Aorta (tissue), 5 donors: ENCODE data around the gene MRFAP1. TPM values are rescaled to one million over a fixed set of nuclear protein-coding genes. Genes with fewer than 3 reads are reported as not detected.

Source experiments
- ATAC-seq: fragments of 200-7000 bp; cut with Tn5 transposase; one replicate; pipeline ENCODE4 v1.9.1; 2022; ENCODE audit warnings: moderate library complexity; ENCODE audit not compliant: low FRiP score
- DNase-seq, 2 donors: peaks; one replicate each; pipeline ENCODE4 v3.0.0-alpha.2; 2020
- H3K27ac ChIP-seq, 2 donors: one replicate each; pipeline ENCODE4 v1.5.1; 2013; ENCODE audit warnings: low read length in 2 of 2, mild to moderate bottlenecking in 2 of 2, moderate library complexity in 2 of 2, control low read depth in 1 of 2, inconsistent platforms in 1 of 2, low read depth in 1 of 2
- H3K27me3 ChIP-seq, 2 donors: one replicate each; pipeline ENCODE4 v1.6.1; 2013; ENCODE audit warnings: control low read depth in 1 of 2, low read length in 1 of 2, mild to moderate bottlenecking in 1 of 2, moderate library complexity in 1 of 2; ENCODE audit not compliant: insufficient read depth in 2 of 2, control insufficient read depth in 1 of 2
- H3K36me3 ChIP-seq, 2 donors: one replicate each; pipeline ENCODE4 v1.6.1; 2013; ENCODE audit warnings: control low read depth in 1 of 2, low read length in 1 of 2, mild to moderate bottlenecking in 1 of 2; ENCODE audit not compliant: insufficient read depth in 2 of 2, control insufficient read depth in 1 of 2
- H3K4me1 ChIP-seq, 2 donors: one replicate each; pipeline ENCODE4 v1.6.1; 2013; ENCODE audit warnings: low read length in 2 of 2, control low read depth in 1 of 2, mild to moderate bottlenecking in 1 of 2, moderate library complexity in 1 of 2; ENCODE audit not compliant: insufficient read depth in 2 of 2, control insufficient read depth in 1 of 2
- H3K4me3 ChIP-seq, 2 donors: one replicate each; pipeline ENCODE4 v1.5.1; 2013; ENCODE audit warnings: low read length in 2 of 2, control low read depth in 1 of 2, mild to moderate bottlenecking in 1 of 2
- H3K9me3 ChIP-seq: one replicate; pipeline ENCODE4 v1.6.1; 2013; ENCODE audit warnings: mild to moderate bottlenecking, low read length; ENCODE audit not compliant: control insufficient read depth
- WGBS, 2 donors: extraction: QIAGEN DNeasy Blood & Tissue Kit; methylation state at CpG; one replicate each; pipeline ENCODE4 v1.1.7; 2013; 5-methylcytosine and 5-hydroxymethylcytosine counted together
- intact Hi-C, 2 donors: fragments of 100-400 bp; cut with DNase I; formaldehyde crosslinking; loops; one replicate each; pipeline versions ENCODE4 v1.14.2 to v1.15.0; 2022
- polyA plus RNA-seq, 2 donors: library from polyadenylated mRNA; stranded (reverse); fragments of 200-250 nt; gene quantifications; one replicate each; pipeline ENCODE4 v1.2.3, GENCODE V29; 2013
- total RNA-seq, 2 donors: library from RNA; stranded (reverse); fragmentation: NEBNext Ultra II Directional; extraction: Animal tissue kit (Norgen Biotek cat#: 25700); gene quantifications; one replicate each; pipeline ENCODE4 v1.2.1, GENCODE V29; 2021
- donor health status: healthy with polysubstance abuse.
- donor health status: Bipolar disorder and iron deficiency.
- donor health status: DM: no; HTN: no; CAD: no.
- donor health status: DM: no; HTN: no; CAD: no.
- donor health status: DM: yes; HTN: yes; CAD: no.

MRFAP1 gene
- total and polyA plus RNA-seq, 4 donors = 244 to 419 (median 295) TPM

DNA sequence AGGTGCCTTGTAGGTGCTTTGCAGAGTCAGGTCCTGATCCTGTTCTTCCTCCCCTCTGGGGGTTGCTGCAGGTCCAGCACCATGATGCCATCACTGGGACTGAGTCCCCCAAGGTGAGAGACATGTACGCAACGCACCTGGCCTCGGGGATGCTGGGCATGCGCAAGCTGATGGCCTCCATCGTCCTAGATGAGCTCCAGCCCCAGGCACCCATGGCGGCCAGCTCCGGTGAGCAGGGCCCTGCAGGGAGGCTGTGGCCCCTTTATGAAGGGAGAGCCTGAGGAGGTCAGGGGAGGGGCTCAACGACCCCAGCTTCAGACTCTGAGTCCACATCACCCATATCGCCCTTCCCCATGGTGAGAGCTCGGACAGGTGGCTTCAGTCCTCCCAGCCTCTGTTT, 42.4 kb upstream of the MRFAP1 start:
- Histone ChIP-seq H3K4me1 (no peaks in the 10 kb centered on the region), H3K27me3 (no peaks in the 10 kb centered on the region), H3K36me3 (peaks cover 0 to 14% of the 10 kb centered on the region in 2 donors), H3K9me3 (no peaks in the 10 kb centered on the region), H3K4me3 (no peak overlapping the region), H3K27ac (no peak overlapping the region)
- DNase-seq (no peak), ATAC-seq (no peak)
- intact Hi-C loops = no loop called here
- 89 to 91% methylated on average over 10 of the region's 10 CpGs for WGBS, 2 donors

DNA sequence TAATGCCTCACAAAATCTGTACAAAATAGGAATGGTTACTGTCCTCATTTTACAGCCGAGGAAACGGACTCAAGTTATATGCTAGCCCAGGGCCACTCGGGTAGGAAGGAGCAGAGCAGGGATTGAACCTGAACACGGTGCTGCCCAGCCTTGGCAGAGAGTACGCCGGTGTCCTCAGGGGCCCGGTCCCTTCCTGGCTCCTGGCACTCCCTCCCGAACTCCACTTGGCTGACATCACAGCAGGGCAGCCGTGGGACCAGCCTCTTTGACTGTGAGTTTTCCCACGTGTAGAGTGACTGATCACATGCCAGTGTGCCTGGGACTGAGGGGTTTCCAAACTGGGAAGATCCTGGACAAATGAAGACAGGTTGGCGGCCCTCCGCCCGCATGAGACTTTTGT, 41.8 kb upstream of the MRFAP1 start:
- DNase-seq = no peak
- 62 to 63% methylated on average over 13 of the region's 13 CpGs for WGBS, 2 donors
- H3K27ac ChIP-seq = no peak overlapping the region
- no peaks in the 10 kb centered on the region for H3K4me1 ChIP-seq
- H3K27me3 ChIP-seq = no peaks in the 10 kb centered on the region
- H3K36me3 ChIP-seq = peaks cover 0 to 16% of the 10 kb centered on the region in 2 donors
- no peak for ATAC-seq
- H3K9me3 ChIP-seq = no peaks in the 10 kb centered on the region
- intact Hi-C loops = no loop called here
- no peak overlapping the region for H3K4me3 ChIP-seq

DNA sequence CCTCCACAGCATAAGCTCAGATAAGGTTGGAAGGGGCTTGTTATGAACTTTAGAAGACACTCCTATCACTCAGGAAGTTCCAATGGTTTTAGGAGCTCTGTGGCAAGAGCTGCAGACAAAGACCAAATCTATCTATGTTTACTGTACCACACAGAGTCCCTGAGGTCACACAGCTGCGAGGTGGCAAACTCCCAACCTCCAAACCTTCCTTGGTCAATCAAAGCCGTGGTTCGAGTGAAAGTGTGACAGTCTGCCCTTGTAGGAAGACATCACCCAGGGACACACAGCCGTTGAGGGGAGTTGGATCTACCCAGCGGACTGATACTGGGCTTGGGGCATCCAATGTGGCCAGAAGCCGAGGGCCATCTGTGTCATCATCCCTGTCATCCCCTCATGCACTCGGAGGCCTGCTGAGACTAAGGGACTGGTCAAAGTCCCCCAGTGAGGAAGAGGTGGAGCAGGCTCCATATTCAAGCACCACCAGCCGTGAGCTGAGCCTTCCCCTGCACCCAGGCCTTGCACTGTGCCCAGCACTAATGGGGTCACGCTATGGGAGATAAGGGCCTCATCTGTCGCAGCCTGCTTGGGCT, 38.7 kb upstream of the MRFAP1 start:
- Histone ChIP-seq H3K27ac (no peak overlapping the region), H3K4me1 (no peaks in the 10 kb centered on the region), H3K36me3 (peaks cover 0 to 21% of the 10 kb centered on the region in 2 donors), H3K27me3 (no peaks in the 10 kb centered on the region), H3K9me3 (peaks cover 5% of the 10 kb centered on the region), H3K4me3 (no peak overlapping the region)
- ATAC-seq (no peak), DNase-seq (no peak)
- WGBS, 2 donors = 91 to 94% methylated on average over 10 of the region's 10 CpGs
- intact Hi-C loops = no loop called here

DNA sequence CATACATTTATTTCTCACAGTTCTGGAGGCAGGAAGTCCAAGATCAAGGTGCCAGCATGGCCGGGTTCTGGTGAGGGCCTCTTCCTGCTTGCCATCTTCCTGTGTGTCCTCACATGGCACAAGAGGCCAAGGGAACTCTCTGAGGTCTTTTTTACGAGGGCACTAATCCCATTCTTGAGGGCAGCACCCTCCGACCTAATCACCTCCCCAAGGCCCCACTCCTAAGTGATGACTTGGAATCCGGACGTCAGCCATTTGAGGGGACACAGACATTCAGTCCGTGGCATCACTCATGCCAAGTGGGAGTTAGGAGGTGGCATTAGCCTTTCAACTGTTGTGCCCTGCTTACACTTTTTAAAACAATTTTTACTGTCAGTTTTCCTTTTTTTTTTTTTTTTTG, 38.2 kb upstream of the MRFAP1 start:
- H3K36me3 ChIP-seq = peaks cover 0 to 21% of the 10 kb centered on the region in 2 donors
- intact Hi-C loops = no loop called here
- no peak overlapping the region for H3K27ac ChIP-seq
- H3K4me1 ChIP-seq = no peaks in the 10 kb centered on the region
- H3K27me3 ChIP-seq = no peaks in the 10 kb centered on the region
- DNase-seq (no peak), ATAC-seq (no peak)
- 95% methylated on average over 6 of the region's 6 CpGs for WGBS, 2 donors
- peaks cover 5% of the 10 kb centered on the region for H3K9me3 ChIP-seq
- H3K4me3 ChIP-seq = no peak overlapping the region

DNA sequence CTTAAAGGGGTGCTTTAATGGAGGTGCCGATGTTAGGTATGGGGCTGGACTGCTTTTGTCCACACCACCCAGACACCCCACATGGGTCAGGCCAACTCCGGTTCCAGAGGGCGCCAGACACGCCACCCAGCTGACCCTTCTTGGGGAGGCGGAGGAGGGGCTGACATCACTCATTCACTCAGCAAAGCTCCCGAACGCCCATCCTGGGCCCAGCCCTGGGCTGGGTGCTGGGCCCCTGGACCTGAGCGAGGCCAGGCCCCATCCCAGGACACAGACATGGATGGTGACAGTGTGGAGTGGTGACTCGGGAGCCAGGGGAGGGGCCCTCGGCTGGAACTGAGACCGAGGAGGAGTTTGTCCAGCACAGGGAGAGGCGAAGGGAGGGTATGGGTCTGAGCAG, 37.4 kb upstream of the MRFAP1 start:
- Histone ChIP-seq H3K36me3 (peaks cover 0 to 16% of the 10 kb centered on the region in 2 donors), H3K9me3 (peaks cover 5% of the 10 kb centered on the region), H3K4me3 (no peak overlapping the region), H3K27me3 (no peaks in the 10 kb centered on the region), H3K27ac (no peak overlapping the region), H3K4me1 (no peaks in the 10 kb centered on the region)
- DNase-seq = no peak
- 91 to 95% methylated on average over 12 of the region's 12 CpGs for WGBS, 2 donors
- ATAC-seq = no peak
- intact Hi-C loops = no loop called here

DNA sequence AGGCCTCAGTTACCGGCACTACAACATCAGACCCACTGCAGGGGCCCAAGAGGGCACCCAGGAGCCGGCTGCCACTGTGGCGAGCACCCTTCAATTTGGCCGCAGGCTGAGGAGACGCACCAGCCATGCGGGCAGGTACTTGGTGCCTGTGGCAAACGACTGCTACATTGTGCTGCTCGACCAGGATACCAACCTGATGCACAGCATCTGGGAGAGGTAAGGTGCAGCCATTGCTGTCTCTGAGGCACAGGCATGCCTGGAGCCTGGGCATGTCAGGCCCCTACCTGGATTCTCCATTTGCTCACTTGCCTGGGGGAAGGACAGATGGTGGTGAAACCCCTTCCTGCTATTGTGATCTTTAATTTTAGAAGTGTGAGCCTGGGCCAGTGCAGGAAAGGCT, 35.4 kb upstream of the MRFAP1 start:
- intact Hi-C loops = no loop called here
- H3K9me3 ChIP-seq = peaks cover 5% of the 10 kb centered on the region
- H3K36me3 ChIP-seq = peaks cover 0 to 17% of the 10 kb centered on the region in 2 donors
- H3K27me3 ChIP-seq = no peaks in the 10 kb centered on the region
- H3K27ac ChIP-seq = no peak overlapping the region
- DNase-seq = no peak
- no peak for ATAC-seq
- WGBS, 2 donors = 97 to 98% methylated on average over 8 of the region's 8 CpGs
- no peak overlapping the region for H3K4me3 ChIP-seq
- H3K4me1 ChIP-seq = no peaks in the 10 kb centered on the region

DNA sequence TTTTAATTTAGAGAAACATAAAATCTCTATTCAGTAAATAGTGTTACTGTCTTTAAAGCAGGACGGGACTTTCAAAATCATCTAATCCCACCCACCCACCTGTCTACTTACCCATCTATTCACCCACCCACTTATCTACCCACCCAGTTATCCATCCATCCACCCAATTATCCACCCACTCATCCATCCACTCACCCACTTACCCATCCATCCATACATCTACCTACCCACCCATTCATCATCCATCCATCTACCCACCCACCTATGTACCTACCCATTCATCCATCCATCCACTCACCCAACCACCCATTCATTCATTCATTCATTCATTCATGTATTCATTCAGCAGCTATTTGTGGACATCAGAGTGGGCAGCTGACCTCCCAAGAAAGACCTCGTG, 34.9 kb upstream of the MRFAP1 start:
- intact Hi-C loops = no loop called here
- H3K4me1 ChIP-seq = no peaks in the 10 kb centered on the region
- DNase-seq (no peak), ATAC-seq (no peak)
- 98 to 100% methylated on average over 2 of the region's 2 CpGs for WGBS, 2 donors
- peaks cover 0 to 16% of the 10 kb centered on the region in 2 donors for H3K36me3 ChIP-seq
- no peaks in the 10 kb centered on the region for H3K27me3 ChIP-seq
- H3K9me3 ChIP-seq = peaks cover 5% of the 10 kb centered on the region
- H3K27ac ChIP-seq = no peak overlapping the region
- no peak overlapping the region for H3K4me3 ChIP-seq

DNA sequence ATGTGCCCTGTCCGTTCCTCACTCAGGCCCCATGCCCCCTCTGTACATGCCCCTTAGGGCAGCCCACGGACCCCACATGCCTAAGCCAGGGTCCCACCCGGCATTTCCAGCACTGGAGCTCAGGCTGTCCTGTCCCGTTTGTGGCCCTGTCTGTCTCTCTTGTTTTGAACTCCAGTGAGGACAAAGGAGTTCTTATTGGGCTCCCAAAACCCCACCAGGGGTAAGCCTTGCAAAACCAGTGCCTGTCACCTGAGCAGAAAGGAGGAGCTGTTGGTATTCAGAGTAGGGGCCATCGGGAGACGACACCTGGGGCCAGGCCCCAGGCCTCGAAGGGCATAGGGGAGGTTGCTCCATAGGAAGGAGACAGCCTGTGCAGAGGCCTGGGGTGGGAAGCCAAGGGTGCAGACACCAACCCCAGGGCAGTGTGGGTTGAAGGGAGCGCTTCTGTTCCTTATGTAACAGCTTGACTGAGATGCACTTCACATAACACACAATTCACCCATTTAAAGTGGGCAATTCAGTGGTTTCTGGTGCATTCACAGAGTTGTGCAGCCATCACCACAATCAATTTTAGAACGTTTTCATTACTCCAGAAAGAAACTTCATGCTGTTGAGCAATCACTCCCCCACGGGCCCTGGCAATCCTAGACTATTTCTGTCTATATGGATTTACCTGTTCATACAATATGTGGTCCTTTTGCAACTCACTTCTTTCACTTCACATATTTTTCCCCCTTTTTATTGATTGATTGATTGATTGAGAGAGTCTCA, 33.8 kb upstream of the MRFAP1 start:
- no peaks in the 10 kb centered on the region for H3K4me1 ChIP-seq
- no peak for DNase-seq
- no peak overlapping the region for H3K4me3 ChIP-seq
- peaks cover 5% of the 10 kb centered on the region for H3K9me3 ChIP-seq
- no peak for ATAC-seq
- no peak overlapping the region for H3K27ac ChIP-seq
- WGBS, 2 donors = 83 to 91% methylated on average over 10 of the region's 10 CpGs
- H3K27me3 ChIP-seq = no peaks in the 10 kb centered on the region
- H3K36me3 ChIP-seq = peaks cover 0 to 17% of the 10 kb centered on the region in 2 donors
- intact Hi-C loops = no loop called here
